ENCODE data around the gene METTL1. TPM values are rescaled to one million over a fixed set of nuclear protein-coding genes. Genes with fewer than 3 reads are reported as not detected.
A peak's percentile ranks its signal among the peaks of the same experiment; 100 is the strongest.

Gene METTL1
- total and polyA plus RNA-seq, 8 donors: 4.4 to 37.9 (median 15.4) TPM

GRCh38 chr12:57816855-57817151 lies 44.9 kb upstream of the METTL1 start:
- no peak for DNase-seq
- H3K4me3 ChIP-seq: no peak overlapping the region
- intact Hi-C loops (cut with DNase I; ENCODE audit: low total_unique reads): no loop called here
- H3K4me1 ChIP-seq: peaks cover 15 to 72% (median 45%) of the 10 kb centered on the region in 4 donors
- WGBS, 5 donors: 32 to 59% (median 45%) methylated on average over 5 of the region's 5 CpGs
- no peaks in the 10 kb centered on the region for H3K27me3 ChIP-seq
- H3K27ac ChIP-seq: peak overlapping the region in 3 of 5 donors; percentile 29 to 53 (median 38)
- TF ChIP-seq POLR2AphosphoS5 (IDR thresholded peaks at IDR 0.05) (no peak), EP300 (IDR thresholded peaks at IDR 0.05) (no peak), POLR2A (IDR thresholded peaks at IDR 0.05) (no peak), CTCF (IDR thresholded peaks at IDR 0.05) (no peak)
- no peaks in the 10 kb centered on the region for H3K9me3 ChIP-seq
- peaks cover 18 to 52% (median 42%) of the 10 kb centered on the region in 4 donors for H3K36me3 ChIP-seq

- 27 to 46% (median 34%) methylated on average over 3 of the region's 3 CpGs for WGBS, 5 donors
- Histone ChIP-seq H3K4me3 (no peak overlapping the region), H3K9me3 (no peaks in the 10 kb centered on the region), H3K36me3 (peaks cover 12 to 51% (median 42%) of the 10 kb centered on the region in 4 donors), H3K27me3 (no peaks in the 10 kb centered on the region), H3K27ac (peak overlapping the region in 3 of 5 donors; percentile 29 to 53 (median 38)), H3K4me1 (peaks cover 15 to 72% (median 42%) of the 10 kb centered on the region in 4 donors)
- TF ChIP-seq EP300 (IDR thresholded peaks at IDR 0.05) (no peak), POLR2A (IDR thresholded peaks at IDR 0.05) (no peak), POLR2AphosphoS5 (IDR thresholded peaks at IDR 0.05) (no peak), CTCF (IDR thresholded peaks at IDR 0.05) (no peak)
- no peak for DNase-seq
- intact Hi-C loops (cut with DNase I; ENCODE audit: low total_unique reads): no loop called here
Observed at GRCh38 chr12:57816001-57816854, 44.3 kb upstream of the METTL1 start.

- peaks cover 15 to 74% (median 37%) of the 10 kb centered on the region in 4 donors for H3K4me1 ChIP-seq
- no peak overlapping the region for H3K4me3 ChIP-seq
- no peak for DNase-seq
- H3K36me3 ChIP-seq: peaks cover 14 to 52% (median 42%) of the 10 kb centered on the region in 4 donors
- H3K9me3 ChIP-seq: no peaks in the 10 kb centered on the region
- TF ChIP-seq POLR2A (IDR thresholded peaks at IDR 0.05) (no peak), POLR2AphosphoS5 (IDR thresholded peaks at IDR 0.05) (no peak), EP300 (IDR thresholded peaks at IDR 0.05) (no peak), CTCF (IDR thresholded peaks at IDR 0.05) (no peak)
- peak overlapping the region in 1 of 5 donors; percentile 29 for H3K27ac ChIP-seq
- H3K27me3 ChIP-seq: no peaks in the 10 kb centered on the region
- intact Hi-C loops (cut with DNase I; ENCODE audit: low total_unique reads): no loop called here
- 70 to 83% (median 79%) methylated on average over 11 to 13 of the region's 13 CpGs for WGBS, 5 donors
Observed at GRCh38 chr12:57815177-57816000, 43.5 kb upstream of the METTL1 start.

DNA sequence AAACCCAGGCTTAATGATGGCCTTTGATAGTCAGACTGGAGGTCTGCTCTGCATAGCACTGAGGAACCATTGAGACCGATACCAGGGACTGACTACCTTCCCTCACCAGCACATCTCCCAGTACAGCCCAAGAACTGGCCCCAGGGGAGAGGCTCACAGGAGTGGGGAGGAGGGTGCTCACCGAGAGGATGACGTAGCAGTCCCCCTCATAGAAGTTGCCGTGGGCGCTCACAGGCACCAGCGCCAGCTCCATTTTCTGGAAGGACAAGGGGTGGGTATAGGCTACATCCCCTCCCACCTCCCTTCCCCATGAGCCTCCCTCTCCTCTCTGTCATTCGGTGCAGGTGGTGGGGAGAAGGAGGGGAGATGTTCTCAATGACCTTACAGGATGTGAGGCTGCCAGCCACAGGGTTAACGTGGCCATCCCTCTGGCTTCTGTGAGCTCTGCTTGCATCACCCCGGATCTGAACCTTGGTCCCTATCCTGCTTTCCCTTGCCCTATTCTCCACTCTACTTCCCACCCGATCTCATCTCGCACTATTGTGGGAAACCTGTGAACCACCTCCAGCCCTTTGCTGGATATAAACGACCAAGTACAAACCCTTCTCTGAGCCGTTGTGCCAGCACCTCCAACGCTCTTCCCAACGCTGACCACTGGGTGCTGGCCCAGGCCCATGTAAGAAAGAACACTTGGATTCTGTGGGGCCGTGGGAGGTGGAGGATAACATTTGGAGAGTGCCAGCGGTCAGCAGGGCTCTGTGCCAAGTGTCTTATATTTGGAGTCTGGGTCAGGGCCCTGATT lies 42.3 kb upstream of the METTL1 start:
- Histone ChIP-seq H3K27me3 (no peaks in the 10 kb centered on the region), H3K27ac (no peak overlapping the region), H3K4me1 (peaks cover 15 to 69% (median 33%) of the 10 kb centered on the region in 4 donors), H3K4me3 (no peak overlapping the region), H3K36me3 (peaks cover 19 to 52% (median 44%) of the 10 kb centered on the region in 4 donors), H3K9me3 (no peaks in the 10 kb centered on the region)
- TF ChIP-seq POLR2AphosphoS5 (IDR thresholded peaks at IDR 0.05): no peak
- no peak for TF ChIP-seq EP300 (IDR thresholded peaks at IDR 0.05)
- TF ChIP-seq CTCF (IDR thresholded peaks at IDR 0.05): no peak
- TF ChIP-seq POLR2A (IDR thresholded peaks at IDR 0.05): no peak
- 56 to 71% (median 65%) methylated on average over 17 of the region's 17 CpGs for WGBS, 5 donors
- DNase-seq: no peak
- intact Hi-C loops (cut with DNase I; ENCODE audit: low total_unique reads): no loop called here
